Measurements from ENCODE around the gene ATP1A1.
A peak's percentile ranks its signal among the peaks of the same experiment; 100 is the strongest.

Gene ATP1A1

DNA sequence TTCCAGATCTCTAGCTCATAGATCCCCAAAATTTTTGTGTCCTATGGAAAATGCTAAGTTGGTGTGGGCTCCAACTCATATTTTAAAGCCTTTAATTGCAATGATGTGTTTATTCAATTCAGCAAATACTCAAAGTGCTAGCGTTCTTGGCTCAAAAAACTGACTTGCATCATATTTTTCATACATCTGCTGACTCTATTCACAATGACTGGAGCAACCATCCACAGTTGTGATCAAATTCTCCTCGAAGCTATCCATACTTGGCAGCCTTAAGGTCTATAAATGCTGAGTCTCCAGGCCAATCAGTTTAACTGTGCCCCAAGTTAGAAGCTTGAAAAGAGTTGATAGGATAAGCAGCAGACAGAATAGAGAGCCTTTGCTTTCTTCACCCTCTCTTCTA lies 2.9 kb upstream of the ATP1A1 start:
- DNase-seq (ENCODE audit: low read depth in 4 of 4, low spot score in 1 of 4): no peak

DNA sequence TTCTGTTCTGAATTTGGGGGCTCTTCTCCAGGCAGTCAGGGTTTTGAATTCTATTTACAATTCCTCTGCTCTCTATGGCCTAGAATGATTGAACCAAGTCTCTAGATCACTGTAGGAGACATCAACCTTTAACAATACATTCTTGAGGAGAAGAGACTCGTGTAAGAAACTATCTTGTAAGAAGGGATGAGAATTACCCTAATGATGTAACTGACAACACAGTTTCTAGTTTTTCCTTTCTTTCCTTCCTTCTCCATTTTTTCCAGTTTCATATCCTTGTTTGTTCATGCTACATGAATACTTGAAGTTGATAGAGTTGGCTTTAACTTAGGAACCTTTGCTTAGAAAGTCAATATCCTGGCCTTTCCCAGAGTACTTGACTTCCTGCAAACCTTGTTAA lies 1.3 kb upstream of the ATP1A1 start:
- no peak for DNase-seq (ENCODE audit: low read depth in 4 of 4, low spot score in 1 of 4)

DNA sequence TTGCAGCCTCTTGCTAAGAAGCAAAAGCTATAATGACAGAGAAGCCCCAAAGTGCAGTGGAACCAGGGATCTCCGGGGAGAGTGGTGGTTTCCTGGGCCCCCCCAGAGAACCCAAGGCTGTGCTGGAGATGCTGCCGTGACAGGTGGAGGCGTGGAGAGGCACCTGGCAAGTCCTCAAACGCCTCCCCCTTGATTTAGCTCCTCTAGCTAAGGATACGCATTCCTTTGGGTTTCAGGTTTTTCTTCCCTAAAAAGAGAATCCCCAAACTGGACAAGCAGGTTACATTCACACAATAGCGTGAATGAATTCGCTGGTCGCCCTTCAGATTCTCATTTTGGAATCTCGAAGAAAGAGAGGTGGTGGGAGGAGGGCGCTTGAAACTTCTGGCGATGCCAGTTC lies 853 bp upstream of the ATP1A1 start:
- DNase-seq (ENCODE audit: low read depth in 4 of 4, low spot score in 1 of 4): no peak

DNA sequence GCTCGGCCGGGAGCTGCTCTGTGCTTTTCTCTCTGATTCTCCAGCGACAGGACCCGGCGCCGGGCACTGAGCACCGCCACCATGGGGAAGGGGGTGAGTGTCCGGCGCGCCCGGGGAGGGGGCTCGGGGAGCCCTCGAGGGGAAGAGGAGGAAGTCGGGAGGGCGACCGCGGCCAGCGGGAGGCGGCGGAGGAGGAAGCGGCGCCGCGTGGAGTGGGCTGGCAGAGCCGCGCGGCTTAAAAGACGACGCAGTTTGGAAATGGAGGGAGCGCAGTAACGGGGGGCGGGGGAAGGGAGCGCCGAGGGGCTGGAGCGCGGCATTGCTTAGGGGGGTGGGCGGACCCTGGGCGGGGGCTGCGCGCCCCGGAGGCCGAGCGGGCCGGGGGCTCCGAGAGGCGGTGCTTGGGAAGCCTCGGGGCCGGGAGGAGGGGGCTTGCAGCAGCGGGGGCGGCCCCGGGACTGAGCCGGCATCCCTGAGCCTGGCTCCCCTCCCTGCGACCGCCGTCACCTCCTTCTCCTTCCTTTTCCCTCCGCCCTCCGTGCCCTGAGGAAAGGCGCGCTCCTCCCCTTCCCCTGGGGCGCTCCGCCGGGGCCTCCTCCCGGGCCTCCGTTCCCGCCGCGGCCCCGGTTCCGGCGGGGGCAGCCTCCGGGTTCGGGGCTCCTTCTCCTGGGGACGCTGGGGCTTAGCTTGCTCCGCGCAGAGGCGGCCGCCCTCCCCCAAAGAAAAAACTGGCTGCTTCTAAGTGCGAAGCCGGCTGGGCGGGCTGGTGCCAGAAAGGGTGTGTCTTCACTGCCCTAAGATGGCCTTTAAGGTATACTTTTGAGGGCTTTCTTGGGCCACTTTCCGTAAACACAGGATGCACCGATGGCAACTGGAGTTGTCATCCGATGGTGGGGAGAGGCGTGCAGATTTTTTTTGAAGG lies 648 bp downstream of the ATP1A1 start:
- DNase-seq (ENCODE audit: low read depth in 4 of 4, low spot score in 1 of 4): peak in 2 of 4 experiments; percentile 32 to 44

DNA sequence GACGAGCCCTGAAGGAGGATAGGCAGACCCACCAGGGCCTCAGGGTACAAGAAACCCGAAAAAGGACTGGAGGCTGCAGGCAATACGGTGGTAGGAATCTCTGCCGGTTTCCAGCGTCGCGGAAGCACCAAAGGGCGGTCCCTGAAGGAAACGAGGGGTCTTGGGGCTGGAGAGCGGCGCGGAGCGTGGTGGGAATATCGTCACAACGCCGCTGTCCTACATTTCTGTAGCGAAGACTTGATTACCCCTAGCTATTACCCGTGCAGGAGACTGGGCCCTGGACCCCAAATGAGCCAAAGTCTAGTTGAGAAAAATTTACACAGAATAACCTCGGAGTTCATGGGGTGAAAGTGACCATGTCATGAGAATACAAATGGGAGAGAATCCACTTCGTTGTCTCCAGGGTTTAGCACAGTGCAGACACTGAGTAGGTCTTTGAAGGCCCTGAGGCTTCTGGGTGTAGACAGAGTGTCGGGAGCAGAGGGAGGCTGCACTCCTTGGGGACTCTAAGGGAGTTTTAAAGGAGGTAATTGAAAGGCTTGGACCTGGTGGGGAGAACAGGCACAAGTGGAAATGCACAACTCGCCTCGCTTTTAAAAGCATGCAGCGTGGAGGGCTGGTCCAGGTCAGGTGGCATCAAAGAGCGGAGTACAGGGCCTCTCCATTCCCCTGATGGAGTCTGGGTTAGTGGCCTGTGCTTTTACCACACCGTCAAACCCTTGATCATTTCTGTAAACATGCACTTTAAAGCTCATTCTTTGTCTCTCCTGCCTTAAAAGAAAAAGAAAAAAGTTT lies 1.5 kb downstream of the ATP1A1 start:
- no peak for DNase-seq (ENCODE audit: low read depth in 4 of 4, low spot score in 1 of 4)

DNA sequence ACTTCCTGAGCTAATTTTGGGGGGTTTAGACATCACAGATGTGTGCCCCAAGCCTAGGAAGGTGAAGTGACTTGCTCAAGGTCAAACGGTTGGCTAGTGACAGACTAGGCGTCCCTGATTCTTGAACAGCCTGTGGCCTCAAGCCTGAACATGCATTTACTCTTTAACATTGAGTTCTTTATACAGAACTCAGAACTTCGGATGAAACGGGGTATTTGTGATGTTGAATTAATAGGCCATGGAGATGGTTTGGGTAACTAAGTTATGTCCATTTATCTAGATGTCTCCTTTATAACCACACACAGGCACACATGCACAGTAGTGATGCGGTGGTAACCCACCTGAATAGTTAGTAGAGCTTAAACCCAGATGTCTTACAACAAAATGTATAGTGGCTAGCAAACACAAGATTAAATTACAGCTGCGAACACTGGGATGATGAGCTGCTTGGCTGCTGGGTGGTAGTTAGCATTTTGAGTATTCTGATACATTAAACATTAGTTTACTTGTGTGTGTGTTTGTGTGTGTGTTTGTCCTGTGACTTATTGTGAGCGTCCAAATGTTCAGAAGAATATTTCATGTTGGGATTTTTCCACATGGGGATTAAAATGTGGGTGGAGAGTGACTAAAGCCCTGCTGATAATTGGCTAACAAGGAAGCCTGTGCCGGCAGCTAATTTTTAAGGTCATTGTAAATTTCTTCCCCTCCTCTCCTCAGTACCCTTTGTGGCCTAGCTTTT lies 2.3 kb downstream of the ATP1A1 start:
- no peak for DNase-seq (ENCODE audit: low read depth in 4 of 4, low spot score in 1 of 4)

DNA sequence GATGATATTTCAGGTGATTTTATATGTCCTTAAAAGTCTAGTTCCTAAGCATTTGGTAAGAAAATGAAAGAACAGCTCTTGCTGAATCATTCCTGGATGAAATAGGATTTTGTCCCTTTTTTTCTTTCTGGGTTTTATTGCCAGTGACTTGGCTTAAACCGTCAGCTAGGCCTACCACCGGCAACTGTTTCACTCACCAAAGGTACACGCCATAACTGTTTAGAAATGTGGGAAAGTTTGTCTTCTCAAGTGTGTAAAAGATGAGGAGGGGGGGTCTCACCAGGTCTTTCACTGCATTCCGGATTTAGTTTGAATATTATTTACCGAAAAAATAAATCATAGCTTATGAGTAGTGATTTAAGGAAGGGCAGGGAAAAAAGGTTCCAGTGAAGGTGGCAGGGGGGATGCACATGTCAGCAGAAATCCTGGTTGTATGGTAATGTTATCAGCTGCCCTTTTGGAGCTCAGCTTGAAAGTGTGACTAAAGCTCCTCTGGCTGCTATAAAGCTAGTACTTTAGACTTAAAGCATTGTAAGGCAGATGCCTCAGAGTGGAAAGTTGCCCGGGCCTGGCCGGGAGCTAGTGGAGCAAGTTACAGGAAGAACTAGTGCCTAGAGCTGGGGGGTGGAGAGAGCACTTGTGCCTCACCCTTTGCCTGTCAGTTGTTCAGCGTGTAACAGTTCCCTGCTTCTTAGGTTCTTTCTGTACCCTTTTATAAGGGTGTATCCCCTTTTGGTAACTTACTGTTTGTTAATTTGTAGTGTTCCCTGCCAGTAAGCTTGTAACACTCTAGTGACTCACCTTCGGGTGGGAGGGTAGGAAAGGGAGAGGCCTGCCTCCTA lies 3.1 kb downstream of the ATP1A1 start:
- DNase-seq (ENCODE audit: low read depth in 4 of 4, low spot score in 1 of 4): peak in 1 of 4 experiments; percentile 49

DNA sequence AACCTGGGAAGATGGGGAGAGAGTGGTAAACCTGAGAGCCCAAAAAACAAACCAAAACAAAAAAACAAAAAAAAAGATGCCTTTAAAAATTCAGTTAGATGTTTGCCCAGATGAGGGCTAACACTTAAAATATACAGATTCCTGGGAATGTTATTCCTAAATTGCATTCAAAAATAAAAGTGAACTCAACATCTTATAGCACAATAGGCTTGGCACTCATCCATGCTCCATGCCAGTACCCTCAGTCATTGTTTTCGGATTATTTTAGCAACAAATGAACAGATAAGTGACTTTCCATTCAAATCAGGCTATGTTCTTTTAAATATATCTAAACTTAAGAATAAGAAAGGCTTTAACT lies 3.7 kb downstream of the ATP1A1 start:
- DNase-seq (ENCODE audit: low read depth in 4 of 4, low spot score in 1 of 4): no peak

DNA sequence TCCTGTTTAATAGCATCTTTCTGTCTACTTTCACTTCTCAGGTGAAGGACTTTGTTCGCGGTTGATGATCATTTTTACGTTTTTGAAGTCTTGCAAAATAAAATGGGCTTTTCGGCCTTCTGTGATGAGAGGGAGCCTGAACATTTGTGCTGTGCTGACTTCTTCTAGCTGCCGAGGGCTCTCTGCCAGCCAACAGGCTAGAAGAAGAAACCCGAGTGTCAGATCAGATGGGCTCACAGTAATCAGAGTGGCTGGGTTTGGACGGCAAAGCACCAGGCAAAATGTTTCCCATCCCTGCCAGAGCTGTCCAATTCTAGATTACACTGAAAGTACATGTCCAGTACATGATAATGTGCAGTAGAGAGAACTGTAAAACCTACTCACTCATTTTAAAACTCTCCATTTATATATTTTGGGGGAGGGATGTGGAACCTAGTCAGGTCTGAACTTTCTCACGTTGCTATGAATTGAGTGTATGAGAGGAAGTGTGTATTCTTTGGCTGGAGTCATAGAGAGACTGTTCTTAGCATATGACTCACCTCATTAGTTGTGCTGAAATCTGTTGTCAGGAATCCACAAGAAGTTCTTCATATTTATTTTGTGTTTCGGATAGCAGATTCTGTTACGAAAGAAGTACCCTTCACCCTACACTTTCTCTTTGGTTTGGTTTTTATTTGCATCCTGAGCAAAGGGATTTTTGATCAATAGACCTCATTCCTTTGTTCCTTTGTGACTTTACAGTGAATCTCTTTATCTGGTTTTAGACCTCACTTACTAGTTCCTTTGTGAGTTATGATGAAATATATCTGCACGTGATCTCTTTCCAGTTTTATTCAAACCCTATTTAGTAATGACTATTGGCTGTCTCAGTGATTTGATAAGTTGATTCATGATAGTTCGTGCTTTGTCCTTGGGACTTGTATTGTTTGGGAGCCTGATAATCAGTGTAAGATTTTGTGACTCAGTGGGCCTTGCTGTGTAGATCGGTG lies 4.8 kb downstream of the ATP1A1 start:
- DNase-seq (ENCODE audit: low read depth in 4 of 4, low spot score in 1 of 4): peak in 1 of 4 experiments; percentile 12

DNA sequence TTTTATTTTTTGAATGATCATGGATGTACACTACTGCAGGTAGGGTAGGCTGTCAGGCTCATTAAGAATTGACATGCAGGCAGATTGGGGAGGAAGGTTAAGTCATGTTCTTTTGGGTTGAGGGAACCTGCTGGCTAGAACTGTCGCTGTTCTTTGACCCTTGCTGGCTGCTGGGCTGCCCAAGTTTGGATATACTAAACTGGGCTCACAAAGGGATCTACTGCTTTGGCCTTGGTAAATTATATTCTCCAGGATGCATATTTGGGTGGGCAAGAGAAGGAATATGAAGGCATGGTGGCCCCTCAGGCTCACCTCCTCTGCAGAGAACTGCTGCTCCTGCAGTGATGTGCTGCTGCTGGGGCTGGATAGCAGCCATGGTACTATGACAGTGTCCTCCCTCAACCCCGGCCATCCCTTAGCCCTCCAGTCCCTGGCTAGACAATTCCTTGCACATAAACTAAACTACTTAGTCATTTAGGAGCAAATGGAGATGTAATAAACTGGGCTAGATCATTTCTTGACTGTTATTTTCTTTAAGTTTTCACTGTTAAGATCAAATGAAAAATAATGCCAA lies 6.1 kb downstream of the ATP1A1 start:
- no peak for DNase-seq (ENCODE audit: low read depth in 4 of 4, low spot score in 1 of 4)

DNA sequence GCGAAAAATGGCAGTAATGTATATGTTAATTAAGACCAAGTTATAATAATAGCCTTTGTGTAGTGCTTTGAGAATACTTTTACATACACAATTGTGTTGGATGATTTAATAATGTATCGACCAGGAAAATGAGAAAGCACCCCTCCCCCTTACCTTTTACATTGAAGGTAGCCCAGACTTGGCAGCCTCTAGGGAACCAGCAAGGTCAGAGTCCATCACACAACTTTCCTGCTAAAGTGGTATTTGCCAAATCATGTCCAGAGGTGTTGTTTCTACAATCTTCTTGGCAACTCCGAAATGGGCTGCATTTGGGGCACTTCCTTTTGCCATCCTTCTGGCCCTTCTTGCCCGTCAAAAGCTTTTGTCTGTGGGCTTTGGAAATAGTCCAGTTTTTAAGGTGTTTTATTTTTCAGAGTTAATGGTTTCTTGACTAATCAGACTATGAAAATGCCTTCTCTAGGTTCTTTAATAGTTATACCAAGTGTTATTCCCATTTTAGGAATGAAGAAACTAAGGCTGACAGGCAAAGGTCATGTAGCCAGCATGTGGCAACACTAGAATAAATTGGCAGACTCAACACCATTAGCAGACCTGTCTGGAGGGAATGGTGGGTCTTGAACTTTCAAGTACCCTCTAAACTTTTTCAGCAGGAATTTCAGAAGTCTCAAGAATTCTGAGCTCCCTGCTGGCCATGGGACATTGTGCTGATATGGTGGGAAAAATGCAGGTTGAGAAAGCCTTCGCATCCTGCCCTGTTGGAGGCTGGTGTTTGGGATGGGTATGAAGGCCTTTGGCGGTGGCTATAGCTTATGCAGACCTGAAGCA lies 6.8 kb downstream of the ATP1A1 start:
- no peak for DNase-seq (ENCODE audit: low read depth in 4 of 4, low spot score in 1 of 4)

DNA sequence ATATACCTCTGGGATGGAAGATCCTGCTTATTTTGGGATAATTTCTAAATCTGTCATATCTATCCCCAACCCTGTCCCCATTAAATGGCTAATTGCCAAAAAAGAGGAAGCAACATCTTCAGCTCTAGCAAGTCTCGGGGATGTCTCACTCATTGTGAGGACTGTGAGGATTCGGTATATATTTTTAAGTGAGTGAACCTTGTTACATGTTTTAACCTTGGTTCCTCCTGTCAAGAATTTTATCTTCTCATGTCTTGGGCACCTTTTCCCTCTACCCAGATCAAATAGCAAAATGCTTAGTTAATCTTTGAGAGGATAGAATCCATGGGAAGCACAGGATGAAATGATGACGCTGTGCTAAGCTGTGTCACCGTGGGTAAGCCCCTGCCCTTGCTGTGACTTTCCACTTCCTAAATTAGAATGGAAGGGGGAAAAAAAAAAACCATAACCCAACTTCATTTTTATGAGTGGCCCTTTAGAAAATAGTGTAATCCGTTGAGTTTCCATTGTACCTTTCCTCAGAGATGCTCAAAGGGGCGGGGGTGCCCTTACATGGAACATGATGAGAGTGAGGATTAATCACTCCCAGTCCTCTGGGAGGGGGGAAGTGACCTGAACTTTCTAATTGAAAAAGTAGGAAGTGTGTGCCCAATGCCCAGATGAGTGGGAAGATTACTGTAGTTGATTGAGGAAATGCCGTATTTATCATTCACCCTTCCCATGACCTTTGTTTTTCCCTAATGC lies 7.6 kb downstream of the ATP1A1 start:
- DNase-seq (ENCODE audit: low read depth in 4 of 4, low spot score in 1 of 4): no peak

DNA sequence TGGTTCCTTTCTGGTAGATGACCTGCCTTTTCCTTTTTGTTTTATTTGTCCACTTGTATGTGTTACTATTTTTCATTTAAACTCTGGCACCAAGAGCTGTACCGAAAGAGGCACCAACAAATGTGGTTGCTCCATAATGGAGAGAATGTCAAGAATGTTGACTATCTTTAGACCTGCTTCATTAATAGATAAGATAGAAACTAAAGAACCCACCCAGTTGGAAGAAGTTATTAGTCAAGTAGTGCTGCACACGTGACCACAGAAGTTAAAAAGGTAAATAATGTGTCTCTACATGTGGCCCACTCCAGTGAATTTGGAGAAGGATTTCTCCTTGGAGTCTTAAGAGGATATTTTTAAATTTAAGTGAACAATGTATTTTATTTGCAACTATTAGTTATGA lies 9.3 kb downstream of the ATP1A1 start:
- DNase-seq (ENCODE audit: low read depth in 4 of 4, low spot score in 1 of 4): no peak

DNA sequence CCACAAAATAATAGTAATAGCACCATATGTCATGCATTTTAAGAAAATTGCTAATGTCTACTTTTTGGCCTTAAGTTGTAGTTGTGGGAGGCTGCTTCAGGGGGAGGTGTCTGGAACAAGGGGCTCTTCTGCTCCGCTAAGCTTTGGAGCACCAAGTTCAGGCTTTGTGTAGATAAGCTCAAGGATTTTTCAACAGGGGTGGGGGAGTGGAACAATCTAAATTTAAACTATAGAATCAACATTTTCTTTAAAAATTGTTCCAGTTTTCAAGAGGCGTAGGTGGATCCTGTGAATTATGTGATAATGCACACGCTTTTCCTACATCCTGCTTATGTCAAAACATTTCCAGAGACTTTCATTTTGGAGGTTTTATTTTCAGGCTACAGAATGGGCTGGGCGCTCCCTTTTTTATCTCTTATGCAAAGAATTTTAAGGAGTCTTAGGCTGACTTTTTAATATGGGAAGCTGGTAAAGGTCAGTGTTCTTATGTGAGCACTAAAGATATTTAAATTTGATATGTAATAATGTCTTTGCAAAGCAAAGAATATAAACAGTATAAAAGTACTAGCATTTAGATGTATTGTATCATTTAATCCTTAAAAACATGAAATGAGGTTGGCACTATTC lies 9.9 kb downstream of the ATP1A1 start:
- DNase-seq (ENCODE audit: low read depth in 4 of 4, low spot score in 1 of 4): no peak

DNA sequence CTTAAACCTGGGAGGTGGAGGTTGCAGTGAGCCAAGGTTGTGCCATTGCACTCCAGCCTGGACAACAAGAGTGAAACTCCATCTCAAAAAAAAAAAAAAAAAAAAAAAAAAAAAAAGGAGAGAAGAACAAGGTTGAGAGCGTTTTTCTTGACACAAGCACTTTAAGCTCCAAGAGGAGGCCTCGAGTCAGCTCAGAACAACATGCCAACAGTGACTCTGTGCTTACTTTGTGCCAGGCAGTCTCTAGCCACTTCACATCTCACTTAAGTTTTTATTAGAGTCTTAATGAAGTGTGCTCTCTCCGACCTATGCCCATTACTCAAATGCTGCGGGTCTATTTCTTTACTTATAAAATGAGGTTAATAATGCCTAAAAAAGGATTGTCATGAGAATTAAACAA lies 13.0 kb downstream of the ATP1A1 start:
- DNase-seq (ENCODE audit: low read depth in 4 of 4, low spot score in 1 of 4): no peak

DNA sequence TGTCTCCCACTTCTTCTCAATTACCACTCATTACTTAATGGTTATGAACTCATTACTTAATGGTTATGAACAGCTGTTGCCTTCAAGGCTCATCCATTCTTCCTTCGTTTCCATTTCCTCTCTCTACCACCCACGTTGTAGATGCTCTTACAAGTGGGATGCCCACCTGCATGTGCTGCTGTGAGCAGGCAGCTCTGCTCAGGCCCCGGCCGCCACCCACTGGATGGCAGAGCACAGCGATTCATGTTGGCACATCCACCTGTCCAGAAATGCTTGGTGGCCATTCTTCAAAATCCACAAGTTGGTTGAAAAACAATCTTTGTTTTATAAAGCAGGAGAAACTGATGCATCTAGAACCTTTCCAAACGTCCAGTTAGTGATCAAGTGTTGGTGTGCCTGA lies 14.5 kb downstream of the ATP1A1 start:
- no peak for DNase-seq (ENCODE audit: low read depth in 4 of 4, low spot score in 1 of 4)

DNA sequence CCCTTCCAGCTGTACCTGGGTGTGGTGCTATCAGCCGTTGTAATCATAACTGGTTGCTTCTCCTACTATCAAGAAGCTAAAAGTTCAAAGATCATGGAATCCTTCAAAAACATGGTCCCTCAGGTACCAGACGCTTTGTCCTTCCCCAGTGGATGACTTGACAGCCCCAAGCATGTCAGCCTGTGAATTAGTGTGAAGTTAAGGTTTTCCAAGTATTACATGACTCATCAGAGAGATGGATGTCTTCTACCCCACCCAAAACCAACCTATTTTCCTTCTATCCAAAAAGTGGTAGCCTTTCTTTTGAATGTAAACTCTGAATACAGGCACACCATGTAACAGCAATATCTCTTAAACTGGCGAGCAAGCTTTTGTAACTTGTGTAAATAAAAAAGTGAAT lies 15.1 kb downstream of the ATP1A1 start:
- no peak for DNase-seq (ENCODE audit: low read depth in 4 of 4, low spot score in 1 of 4)

Data from stimulated activated CD4-positive, alpha-beta T cell treated with anti-CD3 and anti-CD28 coated beads, Interleukin-1b, Interleukin-23, amount 100 ng/mL, for 24 hours (primary cell).